HG03025 (cell line): Measurements from ENCODE around the gene PBX4.

Experiments
- ATAC-seq: cut with Tn5 transposase; IDR thresholded peaks from one replicate; pipeline ENCODE4 v1.9.1; 2021; ENCODE audit warnings: mild to moderate bottlenecking, moderate library complexity; ENCODE audit not compliant: unreplicated experiment, low FRiP score

The PBX4 gene

DNA sequence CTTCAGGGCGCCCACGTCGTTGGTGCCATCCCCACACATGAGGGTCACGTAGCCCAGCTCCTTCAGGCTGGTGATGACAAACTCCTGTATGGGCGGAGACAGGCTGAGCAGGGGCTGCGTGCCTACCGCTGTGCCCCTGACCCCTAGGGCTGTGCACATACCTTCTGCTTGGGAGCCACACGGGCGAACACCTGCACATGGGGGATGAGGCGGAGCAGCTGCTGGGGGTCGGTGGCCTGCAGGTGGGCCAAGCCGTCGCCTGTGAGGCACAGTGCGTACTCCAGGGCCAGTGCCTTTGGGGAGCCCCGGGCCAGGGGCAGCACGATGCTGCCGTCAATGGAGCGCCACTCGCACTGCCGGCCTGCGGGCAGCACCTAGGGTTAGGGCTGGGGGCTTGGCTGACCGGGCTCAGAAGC is 31.1 kb upstream of the PBX4 start:
- ATAC-seq = no peak

DNA sequence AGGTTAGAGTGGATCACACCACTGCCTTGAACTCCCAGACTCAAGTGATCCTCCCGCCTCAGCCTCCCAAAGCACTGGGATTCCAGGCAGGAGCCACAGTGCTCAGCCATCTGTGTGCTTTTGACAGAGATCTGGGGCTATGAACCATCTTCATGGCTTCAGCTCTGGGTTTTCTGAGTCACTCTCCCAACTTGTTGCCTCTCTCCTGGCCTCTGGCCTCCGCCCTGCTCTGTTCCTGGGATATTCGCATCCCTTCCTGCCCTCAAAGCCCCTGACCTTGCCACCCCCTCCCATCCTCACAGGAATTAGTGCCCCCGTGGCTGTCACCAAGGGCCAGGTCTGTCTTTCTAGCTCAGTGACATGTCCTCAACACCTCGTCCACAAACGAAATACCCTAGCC is 30.7 kb upstream of the PBX4 start:
- ATAC-seq = no peak

DNA sequence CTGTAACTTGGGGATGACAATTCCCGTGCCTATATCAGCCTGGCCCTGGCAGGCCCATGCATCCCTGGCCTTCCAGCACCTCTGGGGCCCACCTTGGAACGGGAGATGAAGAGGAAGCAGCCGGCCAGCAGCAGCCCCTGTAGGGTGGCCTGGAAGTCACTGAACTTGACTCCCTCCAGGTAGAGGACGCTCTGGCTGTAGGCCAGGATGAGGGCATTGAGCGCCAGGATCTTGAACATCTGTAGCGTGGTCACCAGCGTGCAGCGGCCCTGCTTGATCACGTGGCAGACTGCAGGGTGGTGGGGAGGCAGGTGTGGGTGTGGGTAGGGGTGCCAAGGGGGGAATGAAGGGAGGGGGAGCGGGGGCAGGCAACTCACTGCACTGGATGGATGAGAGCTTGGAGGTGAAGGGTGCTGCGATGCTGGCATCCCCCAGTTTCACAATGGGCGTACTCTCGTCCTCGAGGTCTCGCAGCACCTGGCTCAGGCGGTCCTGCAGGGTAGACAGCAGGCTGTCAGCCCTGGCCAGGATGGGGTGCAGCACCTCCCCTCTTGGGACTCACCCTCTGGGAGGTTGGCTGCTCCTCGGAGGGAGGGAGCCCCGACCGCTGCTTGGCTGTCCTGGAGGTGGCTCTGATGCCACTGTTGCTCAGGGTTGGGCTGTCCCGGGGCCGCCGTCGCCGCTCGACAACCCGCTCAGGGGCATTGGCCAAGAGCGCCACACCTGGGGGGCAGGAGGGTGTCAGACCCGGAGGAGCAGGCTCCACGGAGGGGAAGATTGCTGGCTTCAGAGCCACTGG is 28.7 kb upstream of the PBX4 start:
- no peak for ATAC-seq

DNA sequence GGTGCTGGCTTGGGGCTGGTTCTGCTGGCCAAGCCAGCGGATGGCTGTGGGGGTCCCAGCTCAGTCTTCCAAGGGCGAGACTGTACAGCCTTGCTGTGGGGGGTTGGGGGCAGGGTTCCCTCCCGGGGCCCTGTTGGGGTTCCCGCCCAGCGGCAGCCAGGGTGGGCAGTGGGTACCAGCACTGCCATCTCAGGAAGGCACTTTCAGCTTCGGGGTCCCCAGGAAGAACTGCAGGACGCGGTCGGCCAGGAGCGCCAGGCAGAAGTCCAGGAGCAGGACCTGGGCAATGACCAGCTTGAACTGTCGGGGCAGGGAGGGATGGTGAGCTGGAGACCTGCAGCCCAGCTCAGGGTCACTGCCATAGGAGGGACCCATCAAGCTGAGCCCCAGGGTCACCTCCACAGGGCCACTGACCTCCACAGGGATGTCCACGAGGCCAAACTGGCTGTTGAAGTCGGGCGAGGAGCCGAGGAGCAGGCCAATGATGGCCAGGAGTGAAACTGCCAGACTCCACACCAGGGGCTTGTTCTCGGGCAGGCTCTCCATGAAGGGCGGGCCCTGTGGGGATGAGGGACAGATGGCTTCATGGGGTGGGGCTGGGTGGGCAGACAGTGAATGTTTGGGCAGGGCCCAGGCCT is 26.9 kb upstream of the PBX4 start:
- no peak for ATAC-seq

DNA sequence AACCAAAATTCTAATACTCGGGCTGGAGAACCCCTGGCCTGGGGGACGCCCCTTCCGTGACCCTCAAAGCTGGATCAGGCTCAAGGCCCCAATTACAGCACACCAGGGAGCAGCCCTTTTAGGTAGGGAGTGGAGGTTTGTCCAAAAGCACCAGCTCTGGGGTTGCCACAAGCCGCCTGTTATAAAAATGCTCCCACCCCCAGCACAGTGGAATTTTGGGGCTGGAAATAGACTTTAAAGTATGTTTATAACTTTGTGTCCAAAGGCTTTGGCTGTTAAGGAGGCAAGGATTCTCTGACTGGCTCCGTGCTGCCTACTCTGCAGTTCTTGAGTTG is 25.5 kb upstream of the PBX4 start:
- ATAC-seq = no peak

DNA sequence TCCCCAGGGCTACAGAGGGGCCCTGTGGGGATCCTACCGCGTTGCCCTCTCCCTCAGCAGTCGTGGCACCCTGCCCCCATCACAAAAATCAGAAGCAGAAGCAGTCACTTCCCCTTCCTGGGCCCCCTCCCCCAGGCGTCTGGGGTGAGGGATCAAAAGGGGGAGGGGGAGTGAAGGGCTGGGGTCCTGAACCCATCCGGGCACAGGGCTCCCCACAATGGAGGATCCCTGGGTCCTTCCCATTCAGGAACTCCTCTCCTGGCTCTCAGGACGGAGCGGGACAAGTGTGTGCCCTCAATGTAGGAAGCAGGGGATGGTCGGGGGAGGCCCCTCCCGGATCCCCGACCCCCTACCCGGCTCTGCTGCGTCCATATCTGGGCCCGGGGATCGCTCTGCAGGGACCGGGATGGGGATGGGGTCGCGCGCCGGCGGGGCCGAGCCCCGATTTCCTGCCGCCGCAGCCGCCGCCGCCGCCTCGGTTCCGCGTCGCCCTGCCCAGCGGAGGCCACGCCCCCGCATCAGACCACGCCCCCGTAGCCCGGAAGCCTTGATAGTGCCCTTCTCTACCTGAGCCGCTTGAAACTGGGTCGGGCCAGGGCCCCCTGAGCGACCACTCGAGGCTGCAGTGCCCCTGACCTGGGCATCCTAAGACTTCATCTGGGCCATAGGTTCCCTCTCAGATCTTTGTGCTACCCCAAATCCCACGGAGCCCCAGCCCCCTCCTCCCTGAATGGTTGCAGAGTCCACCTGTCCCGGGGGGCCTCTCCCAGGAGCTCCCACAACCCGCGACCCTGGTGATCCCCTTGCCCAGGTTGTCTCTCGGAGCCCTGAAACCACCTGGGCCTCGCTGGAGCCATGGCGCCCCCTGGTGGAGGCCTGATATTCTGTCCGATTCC is 24.9 kb upstream of the PBX4 start, which contains the start of gene GMIP:
TSS of gene GMIP (minus strand) at position 500 of the 896 bp plus-strand sequence. CDS start at position 372, 128 bp downstream.
- peak; percentile 47 for ATAC-seq

DNA sequence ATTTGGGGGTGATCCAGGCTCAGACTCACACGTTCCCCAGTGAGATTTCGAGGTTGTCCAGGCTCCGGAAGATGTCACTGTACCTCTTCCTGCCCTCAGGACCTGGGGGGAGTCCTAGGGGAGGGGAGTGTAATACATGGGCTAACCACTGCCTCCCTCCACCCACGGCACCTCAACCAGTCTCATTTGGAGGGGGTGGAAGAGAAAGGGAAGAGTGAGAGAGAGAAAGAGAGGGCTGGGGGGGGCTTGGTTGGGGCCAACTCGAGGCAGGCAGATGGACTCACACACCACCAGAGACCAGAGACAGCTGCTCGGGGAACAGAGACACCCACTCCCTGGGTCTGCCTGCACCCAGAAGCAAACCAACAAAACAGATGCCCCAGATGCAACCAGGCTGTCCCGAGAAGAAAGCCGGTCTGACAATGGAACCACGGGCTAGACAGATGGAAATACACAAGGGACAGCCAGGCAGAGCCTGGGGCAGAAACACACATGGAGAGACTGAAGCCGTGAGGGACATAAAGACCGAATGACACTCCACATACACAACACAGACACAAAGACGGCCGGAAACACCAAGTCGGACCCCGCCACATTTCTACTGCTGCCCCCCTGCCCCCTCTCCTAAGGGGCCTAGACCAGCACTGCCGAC is 24.1 kb upstream of the PBX4 start:
- no peak for ATAC-seq

DNA sequence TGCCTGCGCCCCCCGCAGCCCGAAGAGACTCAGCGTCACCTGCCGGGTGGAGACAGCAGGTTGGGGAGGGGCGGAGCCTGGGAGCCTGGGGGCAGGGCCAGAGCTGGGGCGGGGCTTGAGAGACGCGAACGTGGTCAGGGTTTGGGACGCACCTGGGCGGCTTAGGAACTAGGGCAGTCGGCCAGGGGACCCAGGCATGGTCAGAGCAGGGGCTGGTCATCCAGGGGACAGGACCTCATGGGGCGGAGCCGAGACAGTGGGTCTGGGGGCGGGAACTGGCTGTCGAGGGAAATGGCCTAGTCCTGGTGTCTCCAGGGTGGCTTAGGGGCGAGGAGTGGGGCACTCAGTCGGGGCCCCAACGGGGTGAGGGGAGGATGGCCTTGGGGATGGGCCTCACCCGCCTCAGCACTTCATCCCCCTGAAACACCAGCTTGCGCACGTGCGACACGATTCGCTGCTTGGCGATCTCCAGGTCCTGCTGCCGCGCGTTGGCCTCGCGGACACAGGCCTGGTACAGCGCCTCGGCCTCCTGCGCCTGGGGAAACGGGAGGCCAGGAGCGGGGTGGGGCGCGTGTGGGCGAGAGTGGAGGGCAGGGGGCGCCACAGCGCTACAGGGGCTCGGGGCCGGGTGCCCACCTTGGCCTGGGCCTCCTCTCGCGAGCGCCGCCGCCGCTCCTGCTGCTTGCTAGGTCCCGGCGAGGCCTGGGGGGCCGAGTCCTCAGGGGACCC is 19.2 kb upstream of the PBX4 start:
- no peak for ATAC-seq

DNA sequence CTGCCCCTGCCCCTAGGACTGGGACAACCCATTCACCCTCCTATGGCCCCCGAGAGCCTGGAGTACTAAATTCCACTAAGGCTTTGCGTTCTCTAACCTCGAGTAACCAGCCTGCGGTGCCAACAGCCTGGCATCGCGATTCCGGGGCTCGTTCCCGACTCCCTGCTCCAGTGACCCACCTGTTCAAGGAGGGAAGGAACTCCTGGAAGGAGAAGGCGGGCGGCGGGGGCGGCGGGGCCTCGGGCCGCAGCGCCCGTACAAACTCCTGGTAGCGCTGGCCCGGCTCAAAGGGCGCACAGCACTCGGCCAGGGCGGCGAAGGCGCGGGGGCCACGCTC is 18.7 kb upstream of the PBX4 start:
- ATAC-seq = no peak

DNA sequence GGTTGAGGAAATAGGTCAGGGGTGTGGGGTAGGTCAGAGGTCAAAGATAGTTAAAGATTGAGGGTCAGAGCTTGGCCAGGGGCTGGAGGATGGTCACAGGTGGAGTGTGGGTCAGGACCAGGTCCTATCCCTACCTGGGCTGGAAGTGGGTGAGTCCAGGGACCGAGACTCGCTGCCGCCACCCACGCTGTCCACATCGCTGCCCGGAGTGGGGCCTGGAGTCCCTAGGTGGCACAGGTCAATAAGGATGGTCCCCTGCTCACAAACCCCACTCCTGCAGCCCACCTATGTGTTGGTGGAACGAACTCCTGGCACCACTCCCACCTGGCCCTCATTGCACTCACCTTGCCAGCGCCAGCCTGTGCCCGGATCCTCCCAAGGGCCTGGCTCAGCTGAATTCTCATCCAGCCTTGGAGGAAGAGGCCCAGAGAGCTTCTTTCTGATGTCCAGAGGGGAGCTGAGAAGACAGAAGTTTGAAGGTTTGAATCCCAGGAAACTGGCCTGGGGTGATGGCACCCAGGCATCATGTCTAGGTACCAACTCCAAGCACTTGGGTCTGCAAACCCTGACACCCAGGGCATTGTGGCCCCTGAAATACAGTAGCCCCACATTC is 18.2 kb upstream of the PBX4 start:
- ATAC-seq = no peak

DNA sequence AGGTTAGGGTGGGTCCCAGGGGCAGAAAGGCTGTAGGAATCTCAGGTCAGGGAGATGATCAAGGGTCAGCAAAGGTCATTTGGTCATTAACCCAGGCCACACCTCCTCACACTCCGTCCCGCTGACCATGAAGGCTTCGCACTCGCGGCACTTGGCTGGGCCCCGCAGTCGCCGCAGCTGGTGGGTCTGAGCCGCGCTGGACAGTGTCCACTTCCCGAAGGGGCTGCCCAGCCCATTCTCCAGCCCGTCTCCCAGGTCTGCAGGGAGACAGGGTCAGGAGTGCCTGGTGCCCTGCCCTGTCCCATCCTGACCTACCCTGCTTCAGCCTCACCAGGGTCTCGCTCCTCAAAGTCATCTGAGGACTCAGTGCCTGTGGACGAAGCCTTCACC is 16.8 kb upstream of the PBX4 start:
- ATAC-seq = no peak

DNA sequence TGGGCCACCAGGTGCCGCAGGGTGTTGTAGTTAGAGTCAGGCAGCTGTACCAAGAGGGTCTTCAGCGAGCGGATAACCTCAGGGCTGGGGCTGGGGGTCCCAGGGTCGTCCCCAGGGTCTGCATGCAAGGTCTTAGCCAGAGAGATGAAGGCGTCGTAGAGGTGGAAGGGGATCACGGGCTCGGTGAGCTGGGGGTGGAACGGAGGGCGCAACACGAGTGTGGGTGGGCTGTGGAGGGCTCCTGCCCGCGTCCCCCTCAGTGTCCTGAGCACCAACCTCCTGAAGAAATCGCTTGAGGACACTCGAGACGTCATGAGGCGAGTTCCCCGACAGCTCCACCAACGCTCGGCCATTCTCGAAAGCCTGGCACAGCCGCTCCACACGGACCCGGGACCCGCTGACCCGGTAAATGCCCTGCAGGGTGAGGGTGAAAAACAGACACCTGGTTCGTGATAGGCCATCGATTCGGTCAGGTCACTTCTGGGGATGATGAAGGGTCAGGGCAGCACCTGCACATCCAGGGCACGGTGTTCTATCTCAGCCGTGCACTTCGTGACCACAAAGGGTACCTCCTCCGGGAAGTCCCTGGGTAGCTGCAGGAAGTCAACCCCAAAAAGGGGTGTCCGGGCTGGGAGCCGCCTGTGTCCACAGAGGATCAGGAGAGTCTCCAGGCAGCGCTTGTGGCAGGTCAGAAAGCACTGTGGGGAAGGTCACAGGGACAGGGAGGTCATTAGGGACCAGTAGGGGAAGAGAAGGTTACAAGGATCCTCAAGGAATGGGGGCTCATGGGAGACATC is 16.2 kb upstream of the PBX4 start:
- ATAC-seq = no peak

DNA sequence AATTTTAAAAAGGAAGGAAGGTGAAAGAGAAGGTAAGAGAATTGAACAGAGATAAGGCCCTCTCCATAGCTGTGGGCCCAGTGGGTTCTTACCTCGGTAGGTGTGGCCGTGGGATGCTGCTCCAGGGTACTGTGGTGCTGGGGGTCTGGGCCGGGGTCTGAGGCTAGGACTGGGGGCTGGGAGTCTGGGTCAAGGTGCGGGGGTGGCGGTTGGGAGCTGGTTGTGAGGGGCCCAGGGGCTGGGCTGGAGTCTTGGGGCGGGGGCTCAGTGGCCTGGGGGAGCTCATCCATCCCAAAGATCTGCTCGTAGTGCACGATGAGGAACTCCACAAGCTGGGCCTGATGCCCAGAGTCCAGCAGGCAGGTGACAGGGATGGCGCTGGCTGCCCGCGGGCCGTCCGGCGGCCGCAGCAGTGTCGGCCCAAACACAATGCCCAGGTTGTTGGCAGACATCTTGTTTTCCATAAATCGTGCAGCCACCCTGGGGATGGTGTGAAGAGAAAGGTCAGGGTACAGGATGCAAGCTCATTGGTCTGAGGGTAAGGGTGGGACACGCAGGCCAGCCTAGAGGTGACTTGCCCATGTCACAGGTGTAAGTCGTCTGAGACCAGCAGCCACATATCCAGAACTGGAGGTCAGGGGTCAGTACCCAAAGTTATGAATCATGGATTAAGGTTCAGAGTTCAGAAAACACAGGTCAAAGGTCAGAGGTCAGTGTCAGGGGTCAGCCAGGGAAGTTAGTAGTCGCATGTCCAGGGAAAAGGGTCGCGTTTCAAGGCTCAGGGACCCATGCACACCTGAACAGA is 15.4 kb upstream of the PBX4 start:
- ATAC-seq = no peak

DNA sequence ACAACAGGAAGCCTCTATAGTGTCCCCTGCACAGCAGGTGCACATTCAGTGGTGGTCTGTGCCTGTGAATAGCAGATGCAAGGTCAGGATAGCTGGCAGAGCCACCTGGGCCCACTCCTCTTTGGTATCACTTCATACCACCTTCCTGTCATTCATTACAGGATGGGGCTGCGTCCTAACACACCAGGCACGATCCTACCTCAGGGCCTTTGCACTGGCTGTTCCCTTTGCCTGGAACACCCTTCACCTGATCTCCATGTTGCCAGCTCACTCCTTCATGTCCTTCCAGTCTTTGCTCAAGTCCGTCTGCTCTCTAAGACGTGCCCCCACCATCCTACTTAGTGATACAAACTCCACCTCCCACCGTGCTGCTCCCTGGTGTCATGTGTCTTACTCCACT is 14.2 kb upstream of the PBX4 start:
- no peak for ATAC-seq

DNA sequence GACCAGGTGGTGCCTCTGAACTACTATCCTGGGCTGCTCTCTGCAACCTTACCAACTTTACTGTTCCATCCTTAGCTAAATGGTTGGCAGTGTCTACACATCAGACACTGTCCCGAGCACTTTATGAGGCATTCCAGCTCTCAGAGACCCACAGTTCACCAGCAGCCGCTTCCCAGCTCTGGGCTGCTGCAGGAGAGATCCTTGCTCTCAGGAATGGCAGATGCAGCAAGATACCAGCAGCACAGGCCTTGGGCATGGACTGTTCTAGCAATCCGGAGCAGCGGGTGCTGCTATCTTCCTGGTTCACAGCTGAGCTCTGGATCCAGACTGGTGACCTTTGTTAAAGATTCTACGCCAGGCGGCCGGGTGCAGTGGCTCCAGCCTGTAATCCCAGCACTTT is 12.9 kb upstream of the PBX4 start:
- ATAC-seq = no peak

DNA sequence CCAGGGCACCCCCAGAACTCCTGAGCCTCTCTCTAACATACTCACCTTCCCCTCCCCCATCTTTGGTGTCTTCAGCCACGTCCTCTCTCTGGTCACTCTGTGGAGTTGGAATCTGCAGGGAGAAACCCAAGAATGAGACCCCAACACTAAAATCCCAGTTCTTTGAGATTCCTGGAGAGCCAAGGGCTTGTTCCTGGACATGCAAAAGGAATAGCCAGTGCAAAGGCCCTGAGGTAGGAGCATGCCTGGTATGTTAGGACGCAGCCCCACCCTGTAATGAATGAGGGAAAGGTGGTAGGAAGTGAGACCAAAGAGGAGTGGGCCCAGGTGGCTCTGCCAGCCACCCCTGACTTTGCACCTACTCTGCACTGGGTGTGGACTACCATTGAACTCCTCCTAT is 11.9 kb upstream of the PBX4 start:
- ATAC-seq = no peak

DNA sequence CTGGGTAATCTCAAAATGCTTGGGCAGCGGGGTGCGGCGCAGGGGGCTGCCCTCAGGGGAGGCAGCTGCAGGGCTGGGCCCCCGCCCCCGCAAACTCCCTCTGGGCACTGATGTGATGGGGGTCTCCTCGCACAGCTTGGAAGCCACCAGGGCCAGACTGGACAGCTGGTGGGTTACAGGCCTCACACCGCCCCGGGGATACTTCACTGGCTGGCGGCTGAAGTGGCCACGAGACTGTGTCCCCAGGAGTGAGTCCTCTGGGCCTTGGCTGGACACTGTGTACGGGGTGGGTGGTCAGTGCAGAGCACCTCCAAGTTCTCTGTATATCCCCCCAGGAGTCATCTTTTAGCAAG is 11.6 kb upstream of the PBX4 start:
- ATAC-seq = no peak

DNA sequence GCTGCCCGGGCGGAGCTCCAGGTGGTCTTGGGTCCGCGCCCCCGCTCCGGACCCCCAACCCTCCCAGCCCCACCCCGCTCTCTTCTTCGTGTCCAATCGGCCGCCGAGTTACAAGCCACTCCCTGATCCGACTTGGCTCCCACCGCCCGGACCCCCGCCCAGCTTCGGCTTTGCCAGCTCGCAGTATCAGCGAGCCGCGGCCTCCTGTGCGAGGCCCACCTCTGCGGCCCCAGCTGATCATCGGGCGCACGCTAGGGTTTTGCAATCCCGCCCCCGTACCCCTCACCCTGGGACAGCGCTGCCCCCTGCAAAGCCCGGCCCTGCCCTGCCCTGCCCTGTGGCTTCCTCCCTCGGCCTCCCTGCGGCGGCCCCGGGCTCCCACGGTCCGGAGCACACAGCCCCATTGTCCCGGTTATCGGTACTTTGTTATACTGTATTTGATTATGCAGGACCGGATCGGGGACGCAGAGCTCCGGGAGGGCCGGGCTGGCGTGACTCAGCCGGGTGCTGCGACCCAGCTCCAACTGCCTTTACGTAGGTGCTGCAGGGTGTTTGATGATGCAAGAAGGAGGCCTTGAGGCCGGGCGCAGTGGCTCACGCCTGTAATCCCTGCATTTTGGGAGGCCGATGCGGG is 10.1 kb upstream of the PBX4 start:
- ATAC-seq = peak; percentile 1
